Breast epithelium (tissue), 4 donors: Measurements from ENCODE around the gene DNAJC21. TPM values are rescaled to one million over a fixed set of nuclear protein-coding genes. Genes with fewer than 3 reads are reported as not detected.

ENCODE experiments used
- DNase-seq, 2 donors: peaks; one replicate each; pipeline ENCODE4 v3.0.0-alpha.2; 2019; ENCODE audit warnings: low spot score in 2 of 2
- H3K27ac ChIP-seq, 2 donors: fragments of 200-600 bp; sonication (generic) in 1 of 2; one replicate each; pipeline ENCODE4 v1.5.1; 2016 to 2019; ENCODE audit warnings: mild to moderate bottlenecking in 1 of 2
- H3K27me3 ChIP-seq, 2 donors: fragments of 200-600 bp; sonication (generic) in 1 of 2; one replicate each; pipeline versions ENCODE4 v1.5.1 to v1.6.0; 2017 to 2019; ENCODE audit warnings: control low read depth in 1 of 2, mild to moderate bottlenecking in 1 of 2
- H3K36me3 ChIP-seq: fragments of 200-600 bp; one replicate; pipeline ENCODE4 v1.5.1; 2019
- H3K4me1 ChIP-seq, 2 donors: fragments of 200-600 bp; sonication (generic); one replicate each; pipeline ENCODE4 v1.5.1; 2016 to 2019; ENCODE audit warnings: control low read depth in 1 of 2
- H3K4me3 ChIP-seq, 3 donors: fragments of 200-600 bp; sonication (generic); 1 replicate in 2 of 3; 2 replicates in 1 of 3; pipeline ENCODE4 v1.5.1; 2016 to 2019; ENCODE audit warnings: mild to moderate bottlenecking in 3 of 3, moderate library complexity in 2 of 3
- H3K9me3 ChIP-seq, 2 donors: fragments of 200-600 bp; sonication (generic) in 1 of 2; one replicate each; pipeline ENCODE4 v1.5.1; 2016 to 2019; ENCODE audit warnings: control low read depth in 1 of 2
- CTCF ChIP-seq, 3 donors: fragments of 450-650 bp; IDR thresholded peaks; one replicate each; pipeline ENCODE4 v1.5.1; 2016 to 2017; ENCODE audit warnings: antibody characterized with exemption in 3 of 3, mild to moderate bottlenecking in 3 of 3, moderate library complexity in 3 of 3
- POLR2A ChIP-seq: fragments of 450-650 bp; IDR thresholded peaks from one replicate; pipeline ENCODE4 v1.6.1; 2016; ENCODE audit warnings: antibody characterized with exemption, mild to moderate bottlenecking, moderate library complexity
- POLR2AphosphoS5 ChIP-seq, 3 donors: sonication (generic); formaldehyde crosslinking; IDR thresholded peaks; one replicate each; pipeline ENCODE4 v1.6.1; 2017; ENCODE audit warnings: antibody characterized with exemption in 3 of 3
- intact Hi-C: fragments of 100-400 bp; cut with DNase I; formaldehyde crosslinking; loops from one replicate; pipeline ENCODE4 v1.15.1; 2023; ENCODE audit warnings: low total_unique reads
- total RNA-seq, 3 donors: library from RNA; depleted of rRNA; stranded (reverse); fragments of >200 nt; gene quantifications; one replicate each; pipeline ENCODE4 v1.1.0, GENCODE V29; 2016

The DNAJC21 gene
- total RNA-seq, 3 donors from 2014 or later: 33.8 to 39.8 (median 36.9) TPM

GRCh38 chr5:35002459-35002858, 73.1 kb downstream of the DNAJC21 start:
- Histone ChIP-seq H3K27ac (no peak overlapping the region), H3K4me1 (no peaks in the 10 kb centered on the region), H3K9me3 (no peaks in the 10 kb centered on the region), H3K27me3 (no peaks in the 10 kb centered on the region), H3K36me3 (no peaks in the 10 kb centered on the region), H3K4me3 (no peak overlapping the region)
- intact Hi-C loops: no loop called here
- TF ChIP-seq POLR2AphosphoS5 (IDR thresholded peaks at IDR 0.05) (no peak), CTCF (IDR thresholded peaks at IDR 0.05) (no peak), POLR2A (no peak)
- no peak for DNase-seq

GRCh38 chr5:35003018-35003957, 73.9 kb downstream of the DNAJC21 start:
- DNase-seq: no peak

GRCh38 chr5:35004200-35004599, 74.8 kb downstream of the DNAJC21 start:
- no peaks in the 10 kb centered on the region for H3K36me3 ChIP-seq
- intact Hi-C loops: no loop called here
- no peak overlapping the region for H3K27ac ChIP-seq
- DNase-seq: no peak
- H3K27me3 ChIP-seq: no peaks in the 10 kb centered on the region
- no peaks in the 10 kb centered on the region for H3K9me3 ChIP-seq
- no peak overlapping the region for H3K4me3 ChIP-seq
- no peaks in the 10 kb centered on the region for H3K4me1 ChIP-seq
- TF ChIP-seq CTCF (IDR thresholded peaks at IDR 0.05) (no peak), POLR2A (no peak), POLR2AphosphoS5 (IDR thresholded peaks at IDR 0.05) (no peak)

More at GRCh38 chr5:35003018-35003957, 73.9 kb downstream of the DNAJC21 start:
- TF ChIP-seq POLR2AphosphoS5 (IDR thresholded peaks at IDR 0.05): no peak
- TF ChIP-seq CTCF (IDR thresholded peaks at IDR 0.05): peak; percentile 56 to 69 (median 62)
- no peak for TF ChIP-seq POLR2A
- Histone ChIP-seq H3K36me3 (no peaks in the 10 kb centered on the region), H3K9me3 (no peaks in the 10 kb centered on the region), H3K4me1 (no peaks in the 10 kb centered on the region), H3K27ac (no peak overlapping the region), H3K27me3 (no peaks in the 10 kb centered on the region), H3K4me3 (no peak overlapping the region)
- intact Hi-C loops: no loop called here

- Histone ChIP-seq H3K27me3 (no peaks in the 10 kb centered on the region), H3K9me3 (no peaks in the 10 kb centered on the region), H3K27ac (no peak overlapping the region), H3K4me1 (no peaks in the 10 kb centered on the region), H3K36me3 (no peaks in the 10 kb centered on the region), H3K4me3 (no peak overlapping the region)
- no peak for DNase-seq
- TF ChIP-seq CTCF (IDR thresholded peaks at IDR 0.05): no peak
- no peak for TF ChIP-seq POLR2A
- no peak for TF ChIP-seq POLR2AphosphoS5 (IDR thresholded peaks at IDR 0.05)
- intact Hi-C loops: no loop called here
Measured at GRCh38 chr5:35004771-35005170, 75.4 kb downstream of the DNAJC21 start.

Other genes starting within 250 kb of the DNAJC21 start
- gene TTC23L, start 90.4 kb upstream of the DNAJC21 start, total RNA-seq: 1 to 10 TPM in 2 of 3 donors, not detected in 1; 1.3 to 2.0 TPM
- 10 to 100 TPM; 12.8 to 23.3 (median 18.7) TPM for gene RAD1, start 14.1 kb upstream of the DNAJC21 start, total RNA-seq
- gene BRIX1, start 13.8 kb upstream of the DNAJC21 start, total RNA-seq: 10 to 100 TPM; 18.2 to 28.8 (median 23.7) TPM
- gene AGXT2, start 118.4 kb downstream of the DNAJC21 start, total RNA-seq: not detected